Measurements from ENCODE around the gene RTN4R.

Gene RTN4R

DNA sequence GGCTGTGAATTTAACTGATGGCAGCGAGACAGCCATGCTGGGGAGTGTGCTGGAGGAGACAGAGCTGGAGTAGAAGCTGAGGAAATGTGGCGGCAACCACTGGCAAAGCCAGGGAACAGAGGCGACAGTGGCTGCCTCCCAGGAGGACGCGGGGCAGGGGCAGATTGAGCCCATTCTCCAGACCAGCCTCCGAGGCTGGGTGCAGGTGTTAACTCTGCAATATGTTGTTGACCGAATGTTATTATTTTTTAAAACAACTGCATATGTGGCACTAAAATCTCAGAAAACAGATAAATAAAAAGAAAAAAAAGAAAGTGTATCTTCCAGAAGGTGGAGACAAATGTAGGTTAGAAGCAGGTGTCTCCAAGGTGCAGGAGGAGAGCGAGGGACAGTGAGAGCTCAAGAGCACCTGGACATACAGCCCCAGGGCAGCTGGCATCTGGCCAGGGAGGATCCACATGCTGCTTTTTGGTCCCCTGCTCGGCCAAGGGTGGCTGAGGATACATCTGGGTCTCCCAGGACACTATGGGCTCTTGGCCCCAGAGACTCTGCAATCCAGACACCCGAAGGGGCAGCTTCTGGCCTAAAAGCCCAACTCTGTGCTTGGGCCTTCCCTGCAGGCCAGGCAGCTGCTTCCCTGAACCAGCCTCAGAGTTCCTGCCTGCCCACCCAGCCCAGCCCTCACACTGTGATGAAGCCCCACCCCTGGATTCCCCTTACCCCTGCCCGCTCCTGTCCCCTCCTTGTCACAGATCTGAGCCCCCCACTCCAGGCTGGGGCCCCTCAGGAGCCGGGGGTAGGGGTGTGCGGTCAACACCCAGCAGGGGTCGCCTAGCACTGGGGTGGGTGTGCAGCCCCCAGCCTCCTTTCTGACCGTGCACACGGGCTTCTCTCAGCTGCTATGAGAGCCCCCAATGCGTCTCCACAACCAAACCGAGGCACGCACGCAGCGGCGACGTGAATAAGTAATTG, 12.9 kb downstream of the RTN4R start:
- DNase-seq = no peak

DNA sequence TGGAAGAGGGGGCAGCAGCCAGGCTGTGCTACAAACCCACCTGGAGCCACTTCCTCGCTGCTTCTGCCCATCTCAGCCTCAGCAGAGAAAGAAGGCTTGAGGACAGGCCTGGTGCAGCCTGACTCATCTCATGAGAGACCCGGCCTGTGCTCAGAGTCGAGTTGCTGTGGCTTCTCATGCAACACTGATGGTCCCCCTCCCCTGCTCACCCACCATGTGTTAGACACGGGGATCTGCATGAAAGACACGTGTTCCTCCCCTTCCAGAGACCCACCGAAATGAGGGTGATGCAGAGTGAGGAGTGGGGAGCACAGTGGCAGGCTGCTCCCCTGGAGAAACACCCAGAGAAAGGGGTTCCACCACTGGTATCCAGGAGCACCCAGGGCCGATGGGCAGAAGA, 15.0 kb downstream of the RTN4R start:
- no peak for DNase-seq

DNA sequence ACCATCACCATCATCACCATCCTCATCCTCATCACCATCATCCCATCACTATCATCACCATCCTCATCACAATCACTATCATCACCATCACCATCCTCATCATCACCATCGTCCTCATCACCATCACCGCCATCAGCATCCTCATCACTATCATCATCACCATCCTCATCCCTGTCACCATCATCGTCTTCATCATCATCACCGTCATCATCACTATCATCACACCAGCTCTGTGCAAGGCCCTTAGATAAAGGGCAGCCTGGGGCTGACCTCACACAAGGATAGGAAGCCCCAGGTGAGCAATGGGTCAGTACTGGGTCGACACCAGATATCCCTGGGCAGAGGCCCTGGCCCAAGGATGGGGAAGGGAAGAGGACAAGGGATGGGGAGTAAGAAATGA, 16.1 kb downstream of the RTN4R start:
- DNase-seq = no peak

DNA sequence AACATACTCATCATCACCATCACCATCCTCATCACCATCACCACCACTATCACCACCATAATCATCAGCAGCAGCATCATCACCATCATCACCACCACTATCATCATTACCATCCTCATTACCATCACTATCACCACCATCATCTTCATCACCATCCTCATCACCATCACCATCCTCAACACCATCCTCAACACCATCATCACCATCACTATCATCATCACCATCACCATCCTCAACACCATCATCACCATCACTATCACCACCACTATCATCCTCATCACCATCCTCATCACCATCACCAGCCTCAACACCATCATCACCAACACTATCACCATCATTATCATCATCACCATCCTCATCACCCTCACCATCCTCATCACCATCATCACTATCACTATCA, 16.6 kb downstream of the RTN4R start:
- DNase-seq = no peak

DNA sequence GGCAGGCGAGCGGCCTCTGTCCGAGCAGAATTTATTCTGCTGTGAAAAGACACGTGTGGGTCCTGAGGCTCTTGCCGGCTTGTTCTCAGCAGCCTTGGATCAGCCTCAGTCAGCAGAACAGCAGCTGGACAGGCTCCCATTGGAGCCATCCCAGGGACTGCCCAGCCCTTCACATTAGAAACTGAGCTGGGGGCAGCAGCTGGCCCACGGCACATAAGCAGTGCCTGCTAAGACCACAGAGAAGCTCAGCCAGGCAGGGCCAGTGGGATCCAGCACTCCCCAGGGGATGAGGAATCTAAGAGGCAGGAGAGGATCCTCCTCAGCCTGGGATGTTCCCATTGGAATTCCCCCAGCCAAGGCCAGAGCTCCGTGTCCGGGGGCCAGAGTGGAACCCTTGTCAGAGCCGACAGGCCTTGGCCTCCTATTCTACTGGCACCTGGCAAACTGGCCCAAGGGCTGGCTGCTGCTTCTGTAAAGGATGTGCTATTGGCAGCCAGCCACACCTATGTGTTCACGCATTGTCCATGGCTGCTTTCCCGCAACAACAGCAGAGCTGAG, 18.2 kb downstream of the RTN4R start:
- DNase-seq = no peak

DNA sequence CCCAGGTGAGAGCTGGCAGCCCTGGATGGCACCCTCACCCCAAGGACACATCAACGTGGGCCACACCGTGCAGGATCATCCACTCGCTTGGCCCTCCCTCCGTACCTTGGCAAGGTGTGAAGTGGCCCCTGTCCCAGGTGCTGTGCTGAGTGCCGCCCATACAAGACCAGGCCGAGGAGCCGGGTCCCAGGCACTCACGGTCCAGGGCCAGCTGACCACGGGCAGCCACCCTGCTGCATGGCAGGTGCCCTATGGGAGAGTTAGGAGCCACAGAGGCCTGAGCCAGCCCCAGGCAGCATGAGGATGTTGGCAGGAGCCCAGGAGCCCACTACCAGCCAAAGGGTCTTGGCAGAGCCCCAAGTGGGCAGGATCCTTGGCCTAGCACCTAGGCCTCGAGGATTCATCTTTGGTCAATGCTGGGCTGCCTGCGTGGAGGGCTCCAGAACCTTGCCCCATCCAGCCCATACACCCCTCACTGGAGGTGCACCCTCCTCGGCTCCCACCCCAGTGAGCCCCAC, 19.6 kb downstream of the RTN4R start:
- DNase-seq = no peak

DNA sequence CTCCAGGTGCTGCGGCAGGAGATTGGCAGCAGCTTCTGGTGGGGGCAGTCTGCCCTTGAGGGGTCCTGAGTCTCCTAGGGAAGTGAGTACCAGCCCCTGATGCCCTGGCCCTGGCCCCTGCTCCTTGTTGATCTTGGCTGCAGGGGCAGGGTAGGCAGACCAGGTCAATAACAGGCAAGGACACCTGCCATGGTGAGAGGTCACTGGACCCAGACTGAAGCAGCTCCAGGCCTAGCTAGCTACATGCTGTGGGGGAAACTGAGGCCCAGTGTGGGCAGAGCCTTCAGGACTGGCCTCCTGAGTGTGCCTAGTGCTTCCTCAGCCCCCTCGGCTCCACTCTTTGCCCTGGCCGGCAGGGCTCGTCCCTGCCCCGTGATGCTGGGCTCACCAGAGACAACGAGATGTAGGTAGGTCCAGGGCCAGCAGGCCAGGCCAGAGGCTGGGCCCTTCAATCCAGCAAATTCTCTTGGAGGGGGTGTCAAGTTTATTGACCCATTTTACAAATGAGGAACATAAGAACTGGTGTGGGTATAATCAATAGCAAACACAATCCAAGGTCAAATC, 20.4 kb downstream of the RTN4R start:
- no peak for DNase-seq

DNA sequence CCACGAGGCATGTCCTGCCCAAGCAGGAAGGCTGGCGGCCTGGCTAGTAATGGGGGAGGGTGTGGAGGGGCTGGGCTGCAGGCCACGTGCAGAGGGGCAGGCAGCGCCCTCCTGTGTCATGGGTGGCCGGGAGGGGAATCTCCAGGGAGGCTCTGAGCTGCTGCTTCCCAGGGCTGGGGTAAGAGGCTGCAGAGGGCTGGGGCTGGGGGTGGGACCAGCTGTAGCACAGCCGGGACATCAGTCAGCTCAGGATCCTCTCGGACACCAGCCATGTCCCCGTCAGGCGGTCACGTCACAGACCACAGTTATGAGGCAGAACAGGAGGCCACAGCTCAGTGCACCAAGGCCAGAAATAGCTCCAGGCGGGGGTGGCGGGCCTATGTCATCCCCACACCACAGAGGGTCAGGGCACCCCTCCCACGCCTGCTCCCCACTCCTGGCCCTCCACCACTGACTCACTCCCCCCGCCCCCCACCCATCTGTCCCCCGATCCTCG, 21.1 kb downstream of the RTN4R start:
- no peak for DNase-seq

DNA sequence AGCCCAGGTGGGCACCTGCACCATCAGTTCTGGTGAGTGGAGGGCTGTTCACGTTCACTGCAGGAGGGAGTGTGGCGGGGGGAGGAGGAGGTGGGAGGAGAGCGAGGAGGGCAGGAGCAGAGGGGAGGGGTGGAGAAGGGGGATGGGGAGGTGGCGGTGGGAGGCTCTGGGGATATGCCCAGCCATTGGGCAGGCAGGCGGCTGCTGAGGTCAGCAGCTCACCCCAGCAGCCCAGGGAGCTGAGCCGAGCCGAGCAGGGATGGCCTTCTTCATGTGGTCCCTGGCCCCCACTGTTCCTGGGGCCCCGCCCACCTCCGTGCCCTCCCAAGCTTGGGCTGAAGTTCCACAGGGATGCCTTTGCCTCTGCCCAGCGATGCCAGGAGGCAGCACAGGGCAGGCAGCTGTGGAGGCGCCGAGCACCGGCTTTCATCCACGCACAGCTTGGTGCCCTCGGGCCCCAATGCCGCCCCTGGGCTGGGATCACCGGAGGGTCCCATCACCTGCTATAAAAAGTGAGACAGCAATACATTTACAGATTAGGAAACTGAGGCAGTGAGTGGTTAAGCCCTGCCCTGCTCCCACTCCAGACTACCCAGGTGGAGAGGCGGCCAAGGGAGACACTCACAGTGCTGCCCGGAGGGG, 21.6 kb downstream of the RTN4R start:
- DNase-seq = no peak

DNA sequence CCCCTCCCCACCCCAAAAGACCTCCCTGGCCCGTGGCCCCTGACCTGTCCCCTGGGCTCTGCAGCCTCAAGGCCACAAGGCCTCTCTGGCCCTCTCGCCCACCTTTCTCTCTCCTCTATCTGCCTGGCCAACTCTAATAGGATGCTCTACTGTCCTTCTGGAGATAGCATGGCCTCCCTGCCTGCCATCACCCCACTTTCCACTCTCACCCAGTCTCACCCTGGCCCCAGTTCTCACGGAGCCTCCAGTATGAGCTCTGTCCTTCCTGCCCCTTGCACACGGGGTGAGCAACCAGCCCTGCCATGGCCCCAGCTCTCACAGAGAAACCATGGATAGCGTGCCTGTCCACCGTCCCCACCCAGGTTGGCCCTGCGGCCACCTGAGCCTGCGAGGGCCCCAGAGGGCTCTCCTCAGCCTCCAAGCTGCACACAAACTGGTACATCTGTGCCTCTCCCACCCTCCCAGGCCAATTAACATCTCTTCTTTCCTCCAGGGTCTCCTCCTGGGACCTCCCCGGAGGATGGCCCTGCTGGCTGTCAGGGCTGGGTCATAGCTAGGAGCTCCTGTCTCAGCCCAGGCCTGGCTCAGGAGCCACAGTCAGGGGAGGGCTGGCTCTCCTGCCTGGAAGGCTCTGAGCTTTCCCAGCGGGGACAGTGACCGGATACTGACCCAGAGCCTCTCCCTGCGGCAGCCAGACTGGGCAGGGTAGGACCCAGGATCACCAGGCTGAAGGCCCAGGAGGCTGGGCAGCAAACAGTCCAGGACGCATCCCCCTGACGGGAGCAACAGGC, 22.3 kb downstream of the RTN4R start:
- no peak for DNase-seq

DNA sequence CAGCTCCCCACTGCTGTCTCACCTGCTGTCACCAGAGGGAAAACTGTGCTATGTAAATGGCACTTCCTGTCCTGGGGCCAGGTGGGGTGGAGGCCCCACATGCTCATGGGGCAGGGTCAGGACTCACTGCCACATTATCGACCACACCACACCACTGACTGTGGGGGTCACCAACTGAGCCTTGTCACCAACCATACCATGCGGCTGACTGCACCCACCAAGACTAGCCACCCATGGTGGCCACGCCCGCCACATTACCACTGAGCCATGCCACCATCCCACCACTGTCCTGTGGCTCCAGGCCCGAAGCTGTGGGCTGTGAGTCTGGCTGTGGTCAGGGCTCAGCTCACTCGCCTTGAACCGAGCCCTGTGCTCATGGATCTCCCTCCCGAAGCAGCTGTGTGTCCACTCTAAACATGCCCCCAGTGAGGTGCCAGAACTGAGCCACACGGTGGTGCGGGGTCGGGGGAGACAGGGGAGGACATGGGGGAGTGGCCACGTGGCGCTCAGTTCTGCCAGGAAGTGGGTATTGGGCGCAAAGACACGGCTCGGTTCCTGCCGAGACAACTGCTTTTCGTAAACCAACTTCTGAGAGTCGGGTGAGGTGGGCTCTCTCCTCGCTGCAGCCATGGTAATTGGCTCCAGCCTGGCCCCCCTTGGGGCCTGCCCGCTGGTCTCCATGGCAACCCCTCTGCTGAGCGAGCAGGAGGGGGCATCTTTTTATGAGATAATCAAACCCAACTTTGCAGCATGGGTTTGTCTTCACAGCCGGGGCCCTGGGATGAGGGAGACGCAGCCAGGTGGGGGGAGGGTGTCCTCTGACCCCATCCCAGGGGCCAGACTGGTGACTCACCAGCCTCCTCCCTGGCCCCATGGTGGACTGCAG, 23.2 kb downstream of the RTN4R start:
- DNase-seq = no peak

DNA sequence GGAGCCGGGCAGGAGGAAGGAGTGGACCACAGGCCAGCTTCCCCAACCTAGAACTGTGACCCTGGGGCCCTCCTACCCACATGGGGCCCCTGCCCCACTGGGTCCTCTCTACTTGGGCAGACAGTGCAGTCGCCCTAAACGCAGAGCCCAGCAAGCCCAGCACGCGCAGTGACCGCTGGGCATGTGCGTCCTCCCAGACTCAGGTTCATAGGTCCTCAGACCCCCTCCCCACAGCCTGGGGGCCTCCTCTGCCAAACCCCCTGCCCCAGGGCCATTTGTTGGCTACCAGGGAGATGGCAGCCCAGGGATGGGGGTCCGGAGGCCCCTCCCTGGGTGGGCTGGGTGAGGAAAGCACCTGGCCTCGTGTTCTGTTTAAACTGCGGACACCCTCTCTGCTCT, 23.9 kb downstream of the RTN4R start:
- no peak for DNase-seq

DNA sequence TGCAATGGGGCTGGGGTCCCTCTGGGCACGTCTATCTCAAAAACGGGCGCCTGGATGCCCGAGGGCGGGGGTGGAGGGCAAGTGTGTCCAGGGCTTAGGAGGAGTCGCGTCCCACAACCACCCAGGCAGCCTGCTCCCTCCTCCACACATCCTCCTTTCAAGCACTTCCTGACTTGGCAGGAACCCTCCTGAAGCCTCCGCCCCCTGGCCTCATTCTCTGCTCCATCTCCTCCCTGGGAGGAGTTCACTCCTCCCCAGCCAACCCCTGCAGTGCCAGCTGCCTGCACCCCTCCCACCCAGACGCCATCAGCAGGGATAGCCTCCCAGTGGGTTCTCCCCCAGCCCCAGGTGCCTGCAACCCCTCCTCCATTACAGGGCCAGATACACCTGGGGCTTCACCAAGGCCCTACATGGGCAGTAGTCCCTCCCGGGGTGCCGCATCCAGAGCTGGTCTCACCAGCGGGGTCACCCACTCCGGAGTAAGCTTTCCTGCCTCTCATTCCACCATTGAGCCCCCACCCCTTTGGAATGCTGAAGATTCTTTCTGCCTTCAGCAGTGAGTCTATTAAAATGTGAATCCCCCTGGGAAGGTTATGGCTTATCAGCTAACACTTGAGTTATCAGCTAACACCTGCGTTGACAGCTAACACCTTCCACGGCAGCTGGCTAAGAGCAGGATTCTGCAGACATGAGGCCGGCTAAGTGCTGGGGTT, 24.4 kb downstream of the RTN4R start:
- DNase-seq = peak; percentile 24

DNA sequence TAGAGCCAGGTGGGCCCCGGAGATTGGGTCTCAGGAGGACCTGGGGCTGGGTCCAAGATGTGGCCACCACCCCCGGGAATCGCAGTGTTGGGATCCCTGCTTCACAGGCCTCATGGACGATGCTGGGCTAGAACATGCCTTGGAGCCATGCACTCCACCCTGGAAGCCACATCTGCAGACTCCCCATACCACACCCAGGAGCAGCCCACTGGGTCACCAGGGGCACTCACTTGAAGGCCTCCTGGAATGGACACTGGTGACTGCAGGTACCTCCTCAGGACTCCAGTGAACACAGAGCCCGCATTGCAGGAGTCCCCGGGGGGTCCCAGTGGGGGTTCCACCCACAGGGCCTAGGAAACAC, 25.0 kb downstream of the RTN4R start:
- no peak for DNase-seq

DNA sequence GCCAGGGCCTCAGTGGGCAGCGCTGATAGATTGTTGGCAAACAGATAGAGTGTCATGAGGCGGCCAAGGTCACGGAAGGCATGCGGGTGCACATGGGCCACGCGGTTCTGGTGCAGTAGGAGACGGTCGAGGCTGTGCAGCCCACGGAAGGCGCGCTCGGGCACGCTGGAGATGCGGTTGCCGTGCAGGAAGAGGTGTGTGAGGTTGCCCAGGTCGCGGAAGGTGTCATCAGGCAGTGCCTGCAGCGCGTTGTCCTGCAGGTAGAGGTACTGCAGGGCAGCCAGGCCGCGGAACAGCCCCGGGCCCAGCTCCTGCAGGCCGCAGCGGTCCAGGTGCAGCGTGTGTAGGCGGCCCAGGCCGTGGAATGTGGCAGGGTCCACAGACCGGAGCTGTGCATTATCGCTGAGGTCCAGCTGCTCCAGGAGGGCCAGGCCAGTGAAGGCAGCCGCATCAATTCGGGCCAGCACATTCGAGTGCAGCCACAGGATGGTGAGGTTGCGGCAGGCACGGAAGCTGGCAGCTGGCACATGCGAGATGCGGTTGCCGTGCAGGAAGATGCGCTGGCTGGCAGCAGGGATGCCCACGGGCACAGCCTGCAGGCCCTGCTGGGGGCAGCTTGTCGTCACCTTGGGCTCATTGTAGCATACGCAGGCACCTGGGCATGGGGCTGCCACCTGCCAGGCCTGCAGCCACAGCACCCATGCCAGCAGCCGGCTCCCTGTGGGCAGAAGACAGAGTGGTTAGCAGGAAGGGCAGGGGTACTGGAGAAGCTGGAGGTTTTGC, 25.5 kb downstream of the RTN4R start:
- no peak for DNase-seq

DNA sequence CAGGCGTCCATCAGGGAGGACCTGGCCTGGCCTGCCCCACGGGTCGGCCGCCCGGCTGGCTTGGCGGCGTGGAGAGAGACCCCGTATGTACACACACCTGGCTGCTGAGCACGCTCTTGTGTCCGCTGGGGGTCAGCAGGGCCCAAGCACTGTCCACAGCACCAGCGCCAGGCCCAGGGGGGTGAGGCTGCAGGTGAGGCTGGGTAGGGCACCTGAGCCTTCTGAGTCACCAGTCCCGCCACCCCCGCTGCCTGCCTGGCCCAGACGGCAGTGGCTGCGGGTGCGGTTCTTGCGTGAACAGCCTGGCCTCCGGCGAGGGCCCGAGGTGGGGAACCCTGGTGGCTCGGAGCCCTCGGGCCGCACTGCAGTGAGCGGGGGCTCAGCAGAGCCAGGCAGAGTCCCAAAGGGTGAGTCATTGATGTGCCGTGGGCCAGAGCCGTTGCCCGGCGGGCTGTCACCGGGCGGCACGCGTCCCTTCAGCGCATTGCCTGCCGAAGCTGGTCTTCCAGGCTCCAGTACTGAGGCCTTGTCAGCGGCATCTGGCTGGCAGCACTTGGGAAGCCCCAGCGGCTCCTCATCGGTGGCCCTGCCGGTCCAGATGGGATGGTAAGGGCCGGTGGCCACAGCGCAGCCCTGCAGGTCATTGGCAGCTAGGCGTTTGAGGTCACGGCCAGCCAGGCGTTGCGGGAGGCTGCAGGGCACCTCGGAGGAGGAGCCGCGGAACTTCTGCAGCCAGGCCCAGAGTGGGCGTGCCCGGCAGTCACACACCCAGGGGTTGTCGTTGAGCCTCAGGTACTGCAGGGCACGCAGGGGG, 26.3 kb downstream of the RTN4R start:
- DNase-seq = no peak

DNA sequence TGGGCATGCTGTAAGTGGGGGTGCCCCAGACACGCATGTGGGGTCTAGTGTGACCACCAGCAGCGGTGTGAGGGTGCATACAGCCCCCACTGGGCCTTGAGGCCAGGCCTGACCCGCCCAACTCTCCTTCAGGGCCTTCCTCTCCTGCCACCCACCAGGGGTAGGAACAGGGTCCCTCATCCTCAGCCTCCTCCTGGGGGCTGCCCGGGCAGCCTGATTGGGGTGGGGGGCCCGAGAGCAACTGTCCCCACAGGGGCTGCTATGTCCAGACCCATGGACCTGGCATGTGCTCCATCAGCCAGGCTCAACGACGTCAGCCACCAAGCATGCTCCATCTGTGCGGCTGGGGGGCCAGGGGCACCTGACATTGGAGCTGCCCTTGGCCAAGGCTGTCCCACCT, 27.2 kb downstream of the RTN4R start:
- DNase-seq = no peak

DNA sequence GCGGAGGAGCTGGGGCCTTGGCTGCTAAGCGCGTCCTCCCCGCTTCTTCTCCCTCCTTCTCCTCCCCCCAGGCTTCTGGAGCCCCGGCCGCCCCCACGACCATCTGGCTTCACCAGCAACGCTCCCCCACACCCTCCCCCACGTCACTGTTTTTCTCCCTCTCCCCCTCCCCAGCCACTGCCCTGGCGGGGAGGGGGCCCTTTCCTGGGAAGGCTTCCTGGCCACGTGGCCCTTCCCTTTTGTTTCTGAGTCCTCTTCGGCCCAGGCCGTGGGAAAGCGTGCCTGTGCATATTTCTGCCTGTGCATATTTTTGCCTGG, 27.7 kb downstream of the RTN4R start:
- no peak for DNase-seq

All from NCI-H526 treated with DMSO at 0.1 percent for 48 hours (cell line).